ENCODE results near the gene SLC6A7.

The SLC6A7 gene

GRCh38 chr5:150189728-150190502 is at the start of gene SLC6A7:
Gene SLC6A7, plus strand, starts transcription at chr5:150190062. Its CDS starts 266 bp downstream, at chr5:150190328.
- no peak for DNase-seq (ENCODE audit: low read depth)

GRCh38 chr5:150140830-150141229 is 49.0 kb upstream of the SLC6A7 start:
- DNase-seq (ENCODE audit: low read depth) = no peak

GRCh38 chr5:150141544-150142184 is 48.2 kb upstream of the SLC6A7 start:
- peak; percentile 67 for DNase-seq (ENCODE audit: low read depth)

- DNase-seq (ENCODE audit: low read depth) = no peak
Measured at GRCh38 chr5:150142185-150142958, 47.5 kb upstream of the SLC6A7 start.

GRCh38 chr5:150142959-150143349 is 46.9 kb upstream of the SLC6A7 start:
- DNase-seq (ENCODE audit: low read depth) = peak; percentile 92

GRCh38 chr5:150143350-150144245 is 46.3 kb upstream of the SLC6A7 start:
- peak; percentile 93 for DNase-seq (ENCODE audit: low read depth)

- DNase-seq (ENCODE audit: low read depth) = no peak
Measured at GRCh38 chr5:150144246-150144801, 45.5 kb upstream of the SLC6A7 start.

GRCh38 chr5:150144879-150145278 is 45.0 kb upstream of the SLC6A7 start:
- DNase-seq (ENCODE audit: low read depth) = no peak

GRCh38 chr5:150146235-150146634 is 43.6 kb upstream of the SLC6A7 start:
- DNase-seq (ENCODE audit: low read depth) = no peak

- no peak for DNase-seq (ENCODE audit: low read depth)
Measured at GRCh38 chr5:150146862-150147601, 42.8 kb upstream of the SLC6A7 start.

GRCh38 chr5:150147670-150148069 is 42.2 kb upstream of the SLC6A7 start:
- no peak for DNase-seq (ENCODE audit: low read depth)

GRCh38 chr5:150148117-150148927 is 41.5 kb upstream of the SLC6A7 start:
- no peak for DNase-seq (ENCODE audit: low read depth)

- DNase-seq (ENCODE audit: low read depth) = no peak
Measured at GRCh38 chr5:150149618-150150017, 40.2 kb upstream of the SLC6A7 start.

GRCh38 chr5:150152636-150153462 is 37.0 kb upstream of the SLC6A7 start:
- no peak for DNase-seq (ENCODE audit: low read depth)

GRCh38 chr5:150153483-150153882 is 36.4 kb upstream of the SLC6A7 start:
- no peak for DNase-seq (ENCODE audit: low read depth)

GRCh38 chr5:150153957-150154617 is 35.8 kb upstream of the SLC6A7 start:
- peak; percentile 59 for DNase-seq (ENCODE audit: low read depth)

GRCh38 chr5:150154618-150155128 is 35.2 kb upstream of the SLC6A7 start:
- DNase-seq (ENCODE audit: low read depth) = no peak

Measured in GM04504 (cell line).